NCI-H2107 treated with DMSO at 0.1 percent for 48 hours (cell line): ENCODE data around the gene TTLL12.
A peak's percentile ranks its signal among the peaks of the same experiment; 100 is the strongest.

Experiments used
- DNase-seq: peaks from one replicate; lab custom pipeline; 2025; ENCODE audit not compliant: unreplicated experiment; lab: John Stamatoyannopoulos, UW

The TTLL12 gene

GRCh38 chr22:43129426-43130425, 57.2 kb downstream of the TTLL12 start:
- DNase-seq: no peak

DNA sequence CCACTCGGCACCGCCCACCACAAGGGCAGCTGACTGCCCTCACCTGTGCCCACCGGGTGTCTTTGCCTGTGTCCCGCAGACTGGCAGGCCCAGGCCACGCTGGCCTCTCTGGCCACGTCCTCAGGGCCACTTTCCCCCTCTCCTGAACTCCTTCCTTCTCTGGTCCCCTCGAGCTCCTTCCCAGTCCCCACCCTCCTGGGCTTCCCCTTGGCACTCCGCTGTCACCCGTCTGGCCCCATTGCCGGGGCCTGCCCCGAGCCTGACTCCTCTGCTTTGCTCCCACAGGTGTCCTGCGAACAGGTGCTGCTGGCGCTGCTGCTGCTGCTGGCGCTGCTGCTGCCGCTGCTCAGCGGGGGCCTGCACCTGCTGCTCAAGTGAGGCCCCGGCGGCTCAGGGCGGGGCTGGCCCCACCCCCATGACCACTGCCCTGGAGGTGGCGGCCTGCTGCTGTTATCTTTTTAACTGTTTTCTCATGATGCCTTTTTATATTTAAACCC, 58.0 kb downstream of the TTLL12 start:
- DNase-seq: peak; percentile 58

DNA sequence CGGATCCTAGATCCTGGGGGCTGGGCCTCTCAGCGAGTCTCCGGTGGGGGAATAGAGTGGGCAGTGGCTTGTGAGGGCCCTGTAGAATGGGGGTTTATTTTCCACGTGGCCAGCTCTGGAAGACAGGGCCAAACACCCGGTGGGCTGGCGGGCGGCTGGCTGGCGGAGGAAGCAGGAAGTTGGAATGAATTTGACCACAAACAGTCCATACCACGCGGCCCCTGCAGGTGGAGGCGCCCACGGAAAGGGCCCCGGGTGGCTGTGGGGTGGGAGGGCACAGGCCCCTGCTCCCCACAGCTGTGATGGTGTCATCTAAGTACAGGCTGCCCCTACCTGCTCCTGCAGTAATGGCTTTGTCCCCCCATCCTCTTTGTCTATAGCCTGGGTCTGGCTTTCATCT, 58.8 kb downstream of the TTLL12 start:
- no peak for DNase-seq

DNA sequence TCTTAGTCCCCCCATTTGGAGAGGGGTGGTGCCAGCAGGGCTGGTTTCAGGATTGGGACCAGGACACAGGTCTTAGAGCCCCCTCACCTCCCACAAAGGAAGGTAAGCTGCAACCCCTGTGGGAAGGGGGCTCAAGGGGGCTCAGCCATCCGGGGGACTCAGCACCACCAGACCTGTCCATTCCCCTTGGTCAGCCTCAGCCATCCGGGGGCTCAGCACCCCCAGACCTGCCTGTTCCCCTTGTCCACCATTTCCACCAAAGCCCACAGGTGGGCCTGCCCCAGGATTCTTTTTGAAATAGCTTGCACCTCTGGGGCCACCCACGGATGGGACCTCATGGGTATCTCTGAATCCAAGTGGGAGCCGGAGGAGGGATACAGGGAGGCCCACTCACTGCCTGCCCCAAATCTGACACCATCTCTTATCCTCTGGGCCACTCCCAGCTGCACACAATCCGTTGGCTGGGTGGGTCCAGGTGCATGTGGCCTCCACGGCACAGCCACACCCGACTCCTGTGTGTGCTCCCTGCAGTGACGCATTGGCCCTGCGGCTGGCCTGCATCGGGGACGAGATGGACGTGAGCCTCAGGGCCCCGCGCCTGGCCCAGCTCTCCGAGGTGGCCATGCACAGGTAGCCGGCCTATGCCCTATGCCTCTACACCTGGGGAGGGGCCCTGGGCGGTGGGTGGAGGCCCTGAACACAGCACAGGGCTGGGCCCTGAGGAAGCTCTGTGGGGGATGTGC, 59.6 kb downstream of the TTLL12 start:
- no peak for DNase-seq

DNA sequence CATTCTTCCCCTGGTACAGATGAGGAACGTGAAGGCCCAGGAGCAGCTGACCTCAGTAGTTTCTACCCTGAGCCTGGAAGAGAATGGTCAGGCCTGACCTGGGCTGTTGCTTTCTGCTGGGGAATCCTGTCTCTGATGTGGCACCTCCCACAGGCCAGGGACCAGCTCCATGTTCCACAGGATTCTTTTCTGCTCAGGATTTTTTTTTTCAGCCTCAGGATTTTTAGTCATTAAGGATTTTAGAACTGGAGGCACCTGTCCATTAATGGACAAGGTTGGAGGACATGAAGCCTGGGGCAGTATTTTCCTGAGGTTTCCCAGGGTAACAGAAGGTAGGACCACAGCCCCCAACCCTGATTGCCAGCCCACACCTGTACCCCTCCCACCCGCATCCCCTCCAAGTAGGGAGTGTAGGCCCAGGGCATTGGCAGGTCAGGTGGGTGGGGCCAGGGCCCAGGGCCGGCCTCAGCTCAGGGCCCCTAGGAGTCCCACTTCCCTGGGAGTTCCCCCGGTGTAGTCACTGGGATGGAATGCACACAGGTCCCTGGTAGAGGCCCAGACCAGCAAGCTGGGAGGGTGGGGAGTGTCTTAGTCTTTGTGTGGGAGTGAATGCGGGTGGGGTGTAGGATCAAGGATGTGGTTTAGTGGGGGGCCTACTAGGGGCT, 60.3 kb downstream of the TTLL12 start:
- no peak for DNase-seq

DNA sequence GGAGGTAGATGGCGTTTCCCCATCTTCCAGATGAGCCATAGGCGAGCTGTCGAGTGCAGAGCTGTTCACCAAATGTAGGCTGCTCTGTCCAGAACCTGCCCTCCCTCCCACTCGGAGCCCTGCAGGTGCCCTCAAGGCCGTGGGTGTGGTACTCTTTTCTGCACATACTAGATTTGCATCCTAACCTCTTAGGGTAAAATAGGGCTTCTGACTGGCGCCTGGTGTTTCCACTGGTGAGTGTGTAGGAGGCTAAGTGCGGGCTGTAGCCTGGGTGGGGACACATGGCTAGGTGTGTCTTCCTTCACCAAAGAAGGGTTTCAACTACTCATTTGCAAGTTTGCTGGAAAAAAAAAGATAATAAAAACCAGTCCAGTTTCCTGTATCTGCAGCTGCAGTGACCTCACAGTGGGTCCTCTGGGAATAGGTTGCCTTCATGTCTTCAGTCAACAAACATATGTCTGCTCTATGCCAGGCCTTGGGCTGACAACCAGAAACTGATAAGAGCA, 67.9 kb downstream of the TTLL12 start:
- no peak for DNase-seq

DNA sequence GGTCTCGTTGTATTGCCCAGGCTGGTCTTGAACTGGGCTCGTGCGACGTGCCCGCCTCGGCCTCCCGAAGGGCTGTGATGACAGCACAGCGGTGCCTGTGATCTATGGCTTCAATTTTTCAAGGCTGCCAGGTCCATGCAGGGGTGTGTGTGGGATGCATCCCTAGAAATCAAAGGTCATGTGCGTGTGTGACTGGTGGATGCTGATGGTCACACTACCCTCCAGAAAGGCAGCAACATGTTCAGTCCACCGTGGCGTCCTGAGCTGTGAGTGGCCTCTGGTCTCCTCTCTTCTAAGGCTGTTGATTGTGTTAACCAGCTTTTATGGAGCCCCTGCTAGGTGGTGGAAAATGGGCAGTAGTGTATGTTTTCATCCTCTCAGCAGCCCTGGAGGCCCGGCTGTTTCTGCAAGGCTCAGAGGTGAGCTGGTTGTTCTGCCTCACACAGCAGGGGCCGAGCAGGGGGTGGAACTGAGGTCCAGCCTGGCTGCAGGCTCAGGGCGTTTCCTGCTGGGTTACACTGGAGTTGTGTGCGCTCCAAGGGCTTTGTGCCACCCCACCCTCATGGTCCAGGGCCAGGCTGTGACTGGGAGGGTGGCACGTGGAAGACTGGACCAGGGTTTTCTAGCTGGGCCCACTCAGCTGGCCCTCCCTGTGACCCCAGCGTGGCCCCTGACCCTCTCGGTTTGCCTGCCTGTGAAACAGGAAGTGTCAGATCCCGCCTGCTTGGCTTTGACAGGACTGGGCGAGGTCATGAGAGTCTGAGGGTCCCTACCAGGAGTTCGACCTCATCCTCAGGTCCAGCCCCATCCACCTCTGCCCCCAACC, 68.7 kb downstream of the TTLL12 start:
- DNase-seq: no peak

DNA sequence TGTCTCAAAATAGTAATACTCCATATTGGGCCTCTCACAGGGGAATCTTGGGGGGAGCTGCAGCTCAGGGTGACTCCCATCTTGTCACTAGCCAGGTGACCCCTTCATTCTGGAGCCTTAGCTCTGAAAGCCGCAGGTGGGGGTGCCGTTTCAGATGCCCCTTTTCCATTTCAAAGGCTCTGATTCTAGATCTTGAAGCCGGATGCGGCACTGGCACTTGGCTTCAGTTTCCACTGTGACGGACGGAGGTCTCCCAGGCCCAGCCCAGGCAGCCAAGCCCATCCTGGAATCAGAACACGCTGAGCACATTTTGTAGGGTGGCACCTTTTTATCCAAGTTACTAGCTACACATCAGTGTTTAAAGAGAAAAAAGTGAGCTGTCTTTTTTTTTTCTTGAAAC, 70.0 kb downstream of the TTLL12 start:
- DNase-seq: no peak
